Gastroesophageal sphincter (tissue), 4 donors: ENCODE measurements around the gene GTF3C1. TPM values are rescaled to one million over a fixed set of nuclear protein-coding genes. Genes with fewer than 3 reads are reported as not detected.

Source experiments
- ATAC-seq: fragments of 150-250 bp; one replicate; pipeline ENCODE4 v1.9.1; 2016; ENCODE audit warnings: mild to moderate bottlenecking, moderate library complexity
- H3K27ac ChIP-seq, 4 donors: fragments of 200-600 bp; sonication (generic) in 3 of 4; 1 replicate in 3 of 4; 2 replicates in 1 of 4; pipeline ENCODE4 v1.5.1; 2016 to 2019
- H3K27me3 ChIP-seq: fragments of 200-600 bp; sonication (generic); one replicate; pipeline ENCODE4 v1.5.1; 2019
- H3K36me3 ChIP-seq, 2 donors: fragments of 200-600 bp; sonication (generic); one replicate each; pipeline ENCODE4 v1.5.1; 2019; ENCODE audit warnings: control low read depth in 1 of 2
- H3K4me1 ChIP-seq, 3 donors: fragments of 200-600 bp; sonication (generic); 1 replicate in 2 of 3; 2 replicates in 1 of 3; pipeline ENCODE4 v1.5.1; 2016 to 2019; ENCODE audit warnings: control low read depth in 2 of 3
- H3K4me3 ChIP-seq, 2 donors: fragments of 200-600 bp; sonication (generic); one replicate each; pipeline ENCODE4 v1.5.1; 2019; ENCODE audit warnings: mild to moderate bottlenecking in 1 of 2, moderate library complexity in 1 of 2
- H3K9me3 ChIP-seq, 3 donors: fragments of 200-600 bp; sonication (generic); one replicate each; pipeline ENCODE4 v1.5.1; 2017 to 2019; ENCODE audit warnings: control low read depth in 2 of 3
- EP300 ChIP-seq: sonication (generic); formaldehyde crosslinking; IDR thresholded peaks from one replicate; pipeline ENCODE4 v1.6.1; 2017; ENCODE audit warnings: antibody characterized with exemption, mild to moderate bottlenecking
- POLR2A ChIP-seq, 2 donors: fragments of 450-650 bp; IDR thresholded peaks; one replicate each; pipeline ENCODE4 v1.6.1; 2017; ENCODE audit warnings: antibody characterized with exemption in 2 of 2, mild to moderate bottlenecking in 2 of 2, moderate library complexity in 1 of 2
- POLR2AphosphoS5 ChIP-seq: sonication (generic); formaldehyde crosslinking; IDR thresholded peaks from one replicate; pipeline ENCODE4 v1.6.1; 2017; ENCODE audit warnings: antibody characterized with exemption
- WGBS, 2 donors: methylation state at CpG; one replicate each; pipeline ENCODE4 v1.1.5; 2018; ENCODE audit warnings: low coverage in 1 of 2; 5-methylcytosine and 5-hydroxymethylcytosine counted together
- total RNA-seq, 4 donors: library from RNA; depleted of rRNA; stranded (reverse); fragments of >200 nt; gene quantifications; one replicate each; pipeline ENCODE4 v1.1.0, GENCODE V29; 2016
- TF ChIP-seq, protein P1 (sequence below), 4 experiments: fragments of 200-600 bp in 2 of 4; fragments of 450-650 bp in 2 of 4; sonication (generic) in 1 of 4; IDR thresholded peaks; one replicate each; pipeline ENCODE4 v1.5.1; 2017 to 2019; ENCODE audit warnings: antibody characterized with exemption in 4 of 4, mild to moderate bottlenecking in 2 of 4, moderate library complexity in 2 of 4

GTF3C1 gene
- total RNA-seq, 4 donors from 2014 or later: 37.0 to 57.8 (median 49.1) TPM

DNA sequence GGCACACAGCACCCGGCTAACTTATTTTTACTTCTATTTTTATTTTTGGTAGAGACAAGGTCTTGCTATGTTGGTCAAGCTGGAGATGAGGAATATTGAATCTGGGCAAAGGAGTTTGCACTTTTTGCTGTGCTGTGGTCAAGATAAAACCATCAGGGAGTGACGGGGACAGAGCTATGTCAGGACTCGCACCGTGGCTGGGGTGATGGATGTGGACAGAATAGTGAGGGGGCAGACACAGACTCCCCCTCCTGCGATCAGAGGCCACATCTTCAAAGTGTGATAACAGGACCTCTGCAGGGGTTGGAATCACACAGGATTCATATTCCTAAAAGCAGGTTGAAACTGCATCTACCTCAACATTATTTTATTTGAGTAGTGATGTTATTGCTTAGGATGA, 122.2 kb downstream of the GTF3C1 start:
- H3K36me3 ChIP-seq: no peaks in the 10 kb centered on the region
- WGBS, 2 donors: 17 to 51% methylated on average over 1 to 2 of the region's 5 CpGs
- no peak for ATAC-seq
- TF ChIP-seq EP300: no peak
- no peak for TF ChIP-seq POLR2A (IDR thresholded peaks at IDR 0.05)
- TF ChIP-seq, protein P1, sequence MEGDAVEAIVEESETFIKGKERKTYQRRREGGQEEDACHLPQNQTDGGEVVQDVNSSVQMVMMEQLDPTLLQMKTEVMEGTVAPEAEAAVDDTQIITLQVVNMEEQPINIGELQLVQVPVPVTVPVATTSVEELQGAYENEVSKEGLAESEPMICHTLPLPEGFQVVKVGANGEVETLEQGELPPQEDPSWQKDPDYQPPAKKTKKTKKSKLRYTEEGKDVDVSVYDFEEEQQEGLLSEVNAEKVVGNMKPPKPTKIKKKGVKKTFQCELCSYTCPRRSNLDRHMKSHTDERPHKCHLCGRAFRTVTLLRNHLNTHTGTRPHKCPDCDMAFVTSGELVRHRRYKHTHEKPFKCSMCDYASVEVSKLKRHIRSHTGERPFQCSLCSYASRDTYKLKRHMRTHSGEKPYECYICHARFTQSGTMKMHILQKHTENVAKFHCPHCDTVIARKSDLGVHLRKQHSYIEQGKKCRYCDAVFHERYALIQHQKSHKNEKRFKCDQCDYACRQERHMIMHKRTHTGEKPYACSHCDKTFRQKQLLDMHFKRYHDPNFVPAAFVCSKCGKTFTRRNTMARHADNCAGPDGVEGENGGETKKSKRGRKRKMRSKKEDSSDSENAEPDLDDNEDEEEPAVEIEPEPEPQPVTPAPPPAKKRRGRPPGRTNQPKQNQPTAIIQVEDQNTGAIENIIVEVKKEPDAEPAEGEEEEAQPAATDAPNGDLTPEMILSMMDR (IDR thresholded peaks at IDR 0.05): no peak
- TF ChIP-seq POLR2AphosphoS5: no peak
- H3K9me3 ChIP-seq: peaks cover 0 to 8% (median 0%) of the 10 kb centered on the region in 3 donors
- no peak overlapping the region for H3K27ac ChIP-seq
- peaks cover 55% of the 10 kb centered on the region for H3K27me3 ChIP-seq
- no peaks in the 10 kb centered on the region for H3K4me1 ChIP-seq
- H3K4me3 ChIP-seq: no peak overlapping the region

GRCh38 chr16:27426423-27427408, 123.0 kb downstream of the GTF3C1 start:
- ATAC-seq: no peak
- WGBS, 2 donors: 0 to 36% methylated on average over 2 to 7 of the region's 7 CpGs

DNA sequence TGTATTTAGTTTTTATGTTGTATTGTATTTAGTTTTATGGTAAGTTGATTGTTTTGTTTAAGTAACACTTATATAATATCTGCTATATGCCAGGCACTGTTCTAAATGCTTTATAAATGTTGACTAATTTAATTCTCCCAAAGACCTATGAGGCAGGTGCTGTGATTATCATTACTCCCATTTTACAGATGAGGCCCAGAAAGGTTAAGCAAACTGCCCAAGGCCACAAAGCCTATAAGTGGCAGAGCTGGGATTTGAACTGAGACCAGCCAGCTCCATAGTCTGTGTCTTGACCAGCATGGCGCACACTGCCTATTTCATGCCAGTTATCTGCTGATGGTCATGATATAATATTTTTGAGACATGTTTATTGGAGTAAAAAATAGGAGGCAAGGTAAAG, 123.8 kb downstream of the GTF3C1 start:
- Histone ChIP-seq H3K4me1 (no peaks in the 10 kb centered on the region), H3K27ac (no peak overlapping the region), H3K4me3 (no peak overlapping the region), H3K36me3 (no peaks in the 10 kb centered on the region), H3K9me3 (peaks cover 0 to 14% (median 0%) of the 10 kb centered on the region in 3 donors), H3K27me3 (peaks cover 42% of the 10 kb centered on the region)
- 92% methylated on average over 1 of the region's 1 CpG; no CpG with 5 or more reads in 1 of the 2 donors for WGBS, 2 donors
- TF ChIP-seq EP300: no peak
- TF ChIP-seq, protein P1 (IDR thresholded peaks at IDR 0.05): no peak
- no peak for TF ChIP-seq POLR2A (IDR thresholded peaks at IDR 0.05)
- no peak for TF ChIP-seq POLR2AphosphoS5
- no peak for ATAC-seq

More at GRCh38 chr16:27426423-27427408, 123.0 kb downstream of the GTF3C1 start:
- peaks cover 49% of the 10 kb centered on the region for H3K27me3 ChIP-seq
- H3K27ac ChIP-seq: no peak overlapping the region
- H3K36me3 ChIP-seq: no peaks in the 10 kb centered on the region
- peaks cover 0 to 14% (median 0%) of the 10 kb centered on the region in 3 donors for H3K9me3 ChIP-seq
- no peak for TF ChIP-seq EP300
- TF ChIP-seq POLR2AphosphoS5: no peak
- no peak for TF ChIP-seq POLR2A (IDR thresholded peaks at IDR 0.05)
- TF ChIP-seq, protein P1 (IDR thresholded peaks at IDR 0.05): no peak
- H3K4me1 ChIP-seq: no peaks in the 10 kb centered on the region
- no peak overlapping the region for H3K4me3 ChIP-seq

DNA sequence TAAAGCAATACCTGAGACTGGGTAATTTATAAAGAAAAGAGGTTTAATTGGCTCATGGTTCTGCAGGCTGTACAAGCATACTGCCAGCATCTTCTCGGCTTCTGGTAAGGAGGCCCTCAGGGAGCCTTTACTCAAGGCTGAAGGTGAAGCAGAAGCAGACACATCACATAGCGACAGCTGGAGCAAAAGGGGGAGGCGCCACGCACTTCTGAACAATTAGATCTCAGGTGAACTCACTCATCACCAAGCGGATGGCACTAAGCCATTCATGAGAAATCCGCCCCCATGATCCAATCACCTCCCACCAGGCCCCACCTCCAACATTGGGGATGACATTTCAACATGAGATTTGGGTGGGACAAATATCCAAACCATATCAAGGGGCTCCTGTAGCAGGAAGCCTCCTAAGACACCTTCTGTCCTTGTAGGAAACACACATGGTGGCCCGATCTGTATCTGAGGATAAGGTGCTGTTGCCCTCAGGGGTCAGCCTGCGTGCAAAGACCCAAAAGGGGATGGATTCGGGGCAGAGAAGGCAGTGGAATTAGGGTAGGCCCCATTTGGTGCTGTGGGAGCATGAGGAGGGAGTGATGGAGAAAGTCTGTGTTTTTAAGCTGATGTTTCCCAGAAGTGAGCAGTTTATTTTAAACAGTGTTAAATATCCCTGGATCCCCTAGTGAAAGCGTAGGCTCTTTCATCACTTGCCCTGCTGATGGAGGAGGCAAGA, 124.8 kb downstream of the GTF3C1 start:
- WGBS, 2 donors: 91% methylated on average over 9 of the region's 10 CpGs; no CpG with 5 or more reads in 1 of the 2 donors
- no peaks in the 10 kb centered on the region for H3K36me3 ChIP-seq
- H3K27me3 ChIP-seq: peaks cover 31% of the 10 kb centered on the region
- peaks cover 0 to 14% (median 0%) of the 10 kb centered on the region in 3 donors for H3K9me3 ChIP-seq
- H3K27ac ChIP-seq: no peak overlapping the region
- no peak for ATAC-seq
- no peaks in the 10 kb centered on the region for H3K4me1 ChIP-seq
- no peak overlapping the region for H3K4me3 ChIP-seq
- no peak for TF ChIP-seq POLR2AphosphoS5
- TF ChIP-seq, protein P1 (IDR thresholded peaks at IDR 0.05): no peak
- no peak for TF ChIP-seq POLR2A (IDR thresholded peaks at IDR 0.05)
- TF ChIP-seq EP300: no peak
